ENCODE data around the gene MROH8.

DNA sequence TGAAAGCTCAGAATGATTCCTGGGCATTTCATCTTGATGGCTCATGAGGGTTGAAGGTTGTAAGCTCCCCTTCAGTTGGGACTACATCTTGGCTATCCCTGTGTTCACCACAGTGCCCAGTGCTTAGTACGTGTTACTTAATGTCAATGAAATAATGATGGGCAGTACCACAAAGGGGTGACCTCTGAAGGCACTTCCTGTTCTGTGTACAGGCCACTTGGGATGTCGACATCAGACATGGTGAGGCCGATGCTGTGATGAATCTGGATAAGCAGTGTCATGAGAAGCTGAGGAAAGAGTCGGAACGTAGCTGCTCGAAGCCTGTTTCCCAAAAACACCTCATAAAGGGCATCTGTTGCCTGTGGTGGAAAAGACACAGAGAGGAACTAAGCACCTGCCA, 55.9 kb downstream of the MROH8 start:
- TF ChIP-seq, protein P1, sequence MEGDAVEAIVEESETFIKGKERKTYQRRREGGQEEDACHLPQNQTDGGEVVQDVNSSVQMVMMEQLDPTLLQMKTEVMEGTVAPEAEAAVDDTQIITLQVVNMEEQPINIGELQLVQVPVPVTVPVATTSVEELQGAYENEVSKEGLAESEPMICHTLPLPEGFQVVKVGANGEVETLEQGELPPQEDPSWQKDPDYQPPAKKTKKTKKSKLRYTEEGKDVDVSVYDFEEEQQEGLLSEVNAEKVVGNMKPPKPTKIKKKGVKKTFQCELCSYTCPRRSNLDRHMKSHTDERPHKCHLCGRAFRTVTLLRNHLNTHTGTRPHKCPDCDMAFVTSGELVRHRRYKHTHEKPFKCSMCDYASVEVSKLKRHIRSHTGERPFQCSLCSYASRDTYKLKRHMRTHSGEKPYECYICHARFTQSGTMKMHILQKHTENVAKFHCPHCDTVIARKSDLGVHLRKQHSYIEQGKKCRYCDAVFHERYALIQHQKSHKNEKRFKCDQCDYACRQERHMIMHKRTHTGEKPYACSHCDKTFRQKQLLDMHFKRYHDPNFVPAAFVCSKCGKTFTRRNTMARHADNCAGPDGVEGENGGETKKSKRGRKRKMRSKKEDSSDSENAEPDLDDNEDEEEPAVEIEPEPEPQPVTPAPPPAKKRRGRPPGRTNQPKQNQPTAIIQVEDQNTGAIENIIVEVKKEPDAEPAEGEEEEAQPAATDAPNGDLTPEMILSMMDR (IDR thresholded peaks at IDR 0.05; ENCODE audit: low read length): no peak
- TF ChIP-seq EZH2phosphoT487 (IDR thresholded peaks at IDR 0.05; ENCODE audit: low read length): no peak
